NOMO-1 treated with dmso at 0.1 percent for 144 hours (cell line): ENCODE measurements around the gene HOXB3.

ENCODE experiments used
- DNase-seq: peaks from one replicate; lab custom pipeline; 2025; ENCODE audit not compliant: unreplicated experiment; lab: John Stamatoyannopoulos, UW

HOXB3 gene

DNA sequence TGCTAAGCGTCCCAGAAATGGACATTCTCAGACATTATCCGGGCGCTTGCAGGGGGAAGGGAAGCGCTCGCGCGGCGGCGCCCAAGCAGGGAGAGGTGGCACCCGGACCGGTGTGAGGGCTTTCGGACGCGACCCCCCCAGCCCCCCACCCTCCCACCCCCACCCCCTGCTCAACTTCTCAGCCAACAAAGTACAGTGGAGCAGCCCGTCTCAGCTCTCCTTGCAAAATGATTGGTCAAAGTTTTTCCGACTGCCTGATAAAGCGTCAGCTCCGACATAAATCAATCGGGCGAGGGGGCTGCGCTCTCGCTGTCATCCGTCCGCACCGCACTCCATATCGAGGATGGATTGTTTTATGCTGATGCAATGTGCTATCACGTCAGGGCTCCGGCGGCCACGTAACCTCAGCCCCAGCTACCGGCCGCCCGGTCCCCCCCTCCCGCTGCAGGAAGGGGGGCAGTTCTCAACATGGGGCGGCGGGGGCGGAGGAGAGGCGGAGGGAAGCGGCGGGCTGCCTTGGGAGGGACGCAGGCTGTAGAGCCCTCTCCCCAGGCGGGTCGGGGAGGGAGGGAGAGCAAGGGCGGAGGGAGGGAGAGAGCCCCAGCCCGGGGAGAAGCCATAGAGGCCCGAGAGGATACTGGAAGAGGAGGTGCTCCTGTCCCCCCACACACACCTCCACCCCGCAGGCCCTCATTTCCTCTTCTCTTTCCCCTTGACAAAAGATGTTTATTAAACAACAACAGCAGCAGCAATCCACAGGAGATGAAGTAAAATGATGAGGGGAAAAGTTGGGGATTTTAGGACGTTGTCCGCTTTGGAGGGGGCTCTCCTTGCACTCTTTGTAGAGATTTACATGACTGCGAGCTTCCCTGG lies 36.4 kb upstream of the HOXB3 start, which contains the start of gene HOXB9:
Gene HOXB9 (minus strand): TSS at position 114 of the 873 bp plus-strand sequence. CDS start 89 bp downstream, at position 25.
- DNase-seq: no peak

DNA sequence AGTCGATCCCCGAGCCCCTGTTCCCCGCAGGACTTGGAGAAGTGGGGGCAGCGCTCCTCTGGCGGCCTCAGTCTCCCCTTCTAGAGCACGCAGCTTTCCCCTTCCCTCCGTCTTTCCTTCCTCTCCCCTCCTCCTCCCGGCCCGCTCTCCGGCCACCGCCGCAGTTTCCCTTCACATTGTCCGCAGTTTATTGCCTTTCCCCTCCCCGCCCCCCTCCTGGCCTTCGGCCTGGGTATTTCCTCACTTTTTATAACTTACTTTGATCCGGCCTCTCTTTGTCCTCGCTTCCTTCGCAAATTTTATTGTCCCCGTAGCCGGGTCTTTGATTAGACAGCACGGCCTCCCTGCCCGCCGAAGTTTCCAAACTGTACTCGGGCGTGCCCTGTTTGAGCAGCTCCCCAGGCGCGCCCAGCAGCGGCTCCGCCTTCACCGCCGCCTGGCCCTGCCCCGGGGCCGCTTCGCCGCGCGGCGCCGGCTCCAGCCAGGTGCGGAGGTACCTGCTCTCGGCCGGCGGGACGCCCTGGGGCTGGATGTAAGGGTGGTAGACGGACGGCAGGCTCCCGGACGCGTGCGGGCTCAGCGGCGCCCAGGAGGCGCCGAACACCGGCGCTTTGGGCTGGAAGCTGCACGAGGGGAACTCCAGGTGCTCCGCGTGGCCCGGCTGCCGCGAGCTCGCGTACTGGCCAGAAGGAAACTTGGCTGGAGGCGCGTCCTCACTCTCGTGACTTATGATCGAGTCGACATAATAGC lies 35.6 kb upstream of the HOXB3 start:
- DNase-seq: no peak

DNA sequence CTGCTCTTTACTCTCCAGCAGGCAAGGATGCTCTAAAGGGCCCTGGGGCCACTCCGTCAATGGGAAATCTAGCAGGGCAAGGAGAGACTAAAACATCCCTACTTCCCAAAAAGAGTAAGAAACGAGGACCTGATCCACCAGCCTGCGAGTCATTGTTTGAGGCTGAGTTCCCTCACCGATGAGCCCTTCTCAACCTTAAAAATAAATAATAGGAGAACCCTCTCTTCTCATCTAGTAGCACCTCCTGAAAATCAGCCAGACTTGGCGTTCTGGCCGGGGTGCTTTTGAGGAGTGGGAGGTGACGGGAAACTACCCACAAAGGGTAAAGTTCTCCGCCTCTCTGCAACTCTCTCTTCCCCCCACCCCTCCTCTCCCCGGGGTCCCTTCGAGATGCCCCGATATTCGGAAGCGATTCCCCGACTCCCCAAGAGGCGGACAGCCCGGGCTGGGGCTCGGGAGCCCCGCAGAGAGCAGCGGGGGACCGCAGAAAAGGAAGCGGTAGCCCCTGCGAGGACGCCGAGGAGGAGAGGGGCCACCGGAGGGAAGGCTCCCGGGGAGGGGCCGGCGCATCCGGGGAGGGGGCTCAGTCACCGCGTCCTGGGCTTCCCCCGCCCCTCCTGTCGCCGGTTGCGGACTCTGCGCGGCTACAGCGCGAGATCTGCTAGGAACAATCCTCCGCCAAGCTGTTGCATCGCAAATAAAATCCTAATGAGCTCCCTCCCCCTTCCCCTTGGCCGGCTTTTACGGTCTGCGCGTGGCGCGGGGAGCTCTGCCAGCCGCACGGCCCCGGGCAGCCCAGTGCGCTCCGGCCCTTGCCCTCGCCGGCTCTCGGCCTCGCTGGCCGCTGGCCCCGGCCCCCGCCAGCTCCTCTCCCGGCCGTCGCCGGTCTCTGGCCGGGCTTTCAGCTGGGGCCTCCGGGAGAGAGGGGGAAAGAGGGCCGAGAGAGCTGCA lies 34.8 kb upstream of the HOXB3 start:
- no peak for DNase-seq

DNA sequence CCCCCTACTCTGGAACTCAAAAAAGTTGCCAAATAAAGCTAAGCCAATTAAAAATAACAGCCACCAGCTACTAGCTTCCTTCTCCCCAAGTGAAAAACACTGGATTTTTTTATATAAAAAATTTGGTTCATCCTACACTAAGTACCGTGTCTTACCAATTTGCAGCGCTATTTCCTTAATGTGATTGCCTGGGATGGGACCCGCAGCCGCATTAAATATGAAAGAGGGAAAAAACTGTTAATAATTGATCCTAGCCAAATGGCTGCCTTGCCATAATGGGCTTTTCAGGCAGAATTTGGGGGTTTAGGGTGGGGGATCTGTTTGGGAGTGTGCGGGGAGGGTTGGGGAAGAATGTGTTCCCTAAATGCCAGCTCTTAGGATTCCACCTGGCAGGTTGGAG lies 34.1 kb upstream of the HOXB3 start:
- DNase-seq: no peak

DNA sequence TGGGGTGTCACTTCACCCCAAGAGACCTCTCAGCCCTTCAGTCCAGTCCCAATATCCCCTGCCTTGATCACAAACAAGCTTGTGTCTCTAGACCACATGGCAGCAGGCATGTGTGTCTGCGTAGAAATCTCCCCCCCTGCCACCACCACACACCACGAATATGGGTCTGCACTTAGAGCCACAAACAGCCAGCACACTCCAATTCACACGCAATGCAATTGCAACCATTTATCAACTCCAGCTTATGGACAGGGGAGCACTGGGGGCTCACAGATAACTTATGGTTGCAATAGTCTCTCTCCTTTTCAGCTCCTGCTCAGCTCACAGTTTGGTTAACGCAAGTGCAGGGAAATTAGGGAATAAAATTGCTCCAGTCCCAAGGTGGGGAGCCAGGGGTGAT lies 33.5 kb upstream of the HOXB3 start:
- no peak for DNase-seq

DNA sequence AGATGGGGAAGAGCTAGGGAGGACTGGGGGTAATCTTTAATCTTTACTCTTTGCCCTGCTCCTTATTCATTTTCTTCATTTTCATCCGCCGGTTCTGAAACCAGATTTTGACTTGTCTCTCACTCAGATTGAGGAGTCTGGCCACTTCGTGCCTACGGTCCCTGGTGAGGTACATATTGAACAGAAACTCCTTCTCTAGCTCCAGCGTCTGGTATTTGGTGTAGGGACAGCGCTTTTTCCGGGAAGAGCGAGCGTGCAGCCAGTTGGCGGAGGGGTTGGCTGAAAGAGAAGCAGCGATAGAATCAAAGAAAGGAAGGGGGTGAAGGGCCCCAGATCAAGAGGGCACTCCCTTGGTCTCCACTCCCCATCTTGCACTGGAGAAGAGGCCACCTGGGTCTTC lies 32.8 kb upstream of the HOXB3 start:
- no peak for DNase-seq

DNA sequence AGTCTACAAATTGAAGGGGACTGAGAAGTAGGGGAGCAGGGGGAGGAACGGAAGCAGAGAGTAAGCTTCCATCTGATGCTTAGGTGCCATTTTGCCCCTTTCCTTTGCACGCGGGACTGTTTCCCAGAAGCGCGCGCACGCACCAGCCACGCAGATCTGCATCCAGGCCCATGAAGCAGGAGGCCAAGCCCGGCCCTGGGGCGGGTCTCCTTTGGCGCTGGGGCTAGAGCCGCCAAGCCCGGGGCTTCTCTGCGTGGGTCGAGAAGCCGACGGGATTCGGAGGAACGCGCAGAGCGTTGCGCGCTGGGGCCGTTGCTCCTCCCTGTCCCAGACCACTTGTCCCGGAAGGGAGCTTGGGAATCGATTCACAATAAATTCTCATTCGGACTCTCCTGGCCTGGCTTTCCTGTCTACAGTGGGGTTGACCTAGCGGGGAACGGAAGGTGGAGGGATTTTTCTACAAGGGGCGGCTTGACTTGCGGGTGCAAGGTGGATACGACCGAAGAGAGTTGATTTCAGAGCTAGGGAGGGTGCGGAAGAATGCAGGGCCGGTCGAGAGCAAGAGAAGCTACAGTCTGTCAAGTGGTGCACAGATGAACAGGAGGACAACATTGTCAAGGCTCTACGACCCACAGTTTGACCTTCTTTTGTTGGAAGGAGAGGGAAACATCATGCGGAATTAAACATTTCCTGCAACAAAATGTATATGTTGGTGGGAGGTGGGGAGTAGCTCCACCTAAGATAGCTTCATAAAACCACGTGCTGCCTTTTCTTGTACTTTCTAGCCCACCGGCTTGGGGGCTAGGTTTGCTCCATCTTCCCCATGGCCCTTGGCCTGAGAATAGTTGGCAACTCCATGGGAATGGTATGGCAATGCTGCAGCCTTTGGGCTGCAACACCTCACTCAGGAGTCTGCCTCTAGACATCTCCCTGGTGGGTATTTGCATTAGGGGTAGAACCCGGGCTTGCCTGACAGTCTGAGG lies 31.7 kb upstream of the HOXB3 start:
- no peak for DNase-seq

DNA sequence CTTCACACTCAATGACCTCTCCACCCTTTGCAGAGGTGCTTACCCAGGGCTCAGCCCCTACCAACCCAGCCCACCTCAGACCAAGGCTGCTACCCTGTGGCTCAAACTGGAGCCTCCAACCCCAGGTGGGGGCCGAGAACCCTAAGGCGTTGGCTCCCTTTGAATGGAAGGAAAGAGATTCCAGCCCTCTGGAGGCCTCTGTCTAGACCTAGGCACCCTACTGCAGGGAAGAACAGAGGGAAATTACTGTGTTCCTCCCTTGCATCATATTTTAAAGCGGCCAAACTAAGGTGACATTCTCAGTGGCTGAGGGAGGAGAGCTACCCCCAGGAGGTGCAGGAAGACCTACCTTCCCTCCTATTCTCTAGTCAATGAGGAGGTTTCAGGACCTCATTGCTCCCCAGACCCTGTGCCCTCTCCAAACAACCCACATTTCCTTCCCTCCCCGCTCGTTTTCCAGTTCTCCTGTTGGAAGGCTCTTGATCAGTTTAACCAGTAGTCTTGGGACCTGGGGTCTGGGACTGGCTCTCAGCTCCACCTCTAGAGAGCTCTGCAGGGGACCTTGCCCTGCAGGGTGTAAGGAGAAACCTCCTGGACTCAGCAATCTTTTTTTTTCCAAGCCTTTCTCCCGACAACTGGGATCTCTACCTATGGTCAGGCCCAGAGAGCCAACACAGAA lies 30.6 kb upstream of the HOXB3 start:
- no peak for DNase-seq

DNA sequence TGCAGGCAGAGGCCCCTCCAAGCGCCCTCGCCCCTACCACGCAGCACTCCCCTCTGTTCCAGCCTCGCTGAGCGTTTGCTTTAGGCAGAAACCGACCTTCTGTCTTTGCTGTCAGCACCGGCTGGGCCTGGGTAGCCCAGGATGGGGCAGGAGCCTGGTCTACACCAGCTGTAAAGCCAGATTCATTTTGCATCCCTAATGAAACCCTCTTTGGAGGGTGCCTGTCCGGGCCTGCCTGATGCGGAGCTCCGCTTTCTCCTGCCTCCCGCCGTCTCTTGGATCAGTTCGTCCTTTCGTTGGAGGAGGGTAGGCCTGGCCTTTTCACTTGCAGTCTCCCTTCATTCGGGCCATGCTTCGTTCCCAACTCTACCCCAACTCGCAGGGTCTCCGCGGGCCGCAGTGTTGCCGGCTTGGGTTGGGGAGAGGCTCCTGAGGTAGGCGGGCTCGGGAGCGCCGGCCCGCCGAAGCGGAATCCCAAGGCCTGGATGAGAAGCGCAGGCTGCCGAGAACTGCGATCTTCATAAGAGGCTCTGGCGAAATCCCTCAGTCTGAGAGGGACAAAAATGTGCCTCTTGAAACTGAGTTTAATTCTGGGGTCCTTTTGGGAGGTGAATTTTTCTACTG lies 29.9 kb upstream of the HOXB3 start:
- DNase-seq: no peak

DNA sequence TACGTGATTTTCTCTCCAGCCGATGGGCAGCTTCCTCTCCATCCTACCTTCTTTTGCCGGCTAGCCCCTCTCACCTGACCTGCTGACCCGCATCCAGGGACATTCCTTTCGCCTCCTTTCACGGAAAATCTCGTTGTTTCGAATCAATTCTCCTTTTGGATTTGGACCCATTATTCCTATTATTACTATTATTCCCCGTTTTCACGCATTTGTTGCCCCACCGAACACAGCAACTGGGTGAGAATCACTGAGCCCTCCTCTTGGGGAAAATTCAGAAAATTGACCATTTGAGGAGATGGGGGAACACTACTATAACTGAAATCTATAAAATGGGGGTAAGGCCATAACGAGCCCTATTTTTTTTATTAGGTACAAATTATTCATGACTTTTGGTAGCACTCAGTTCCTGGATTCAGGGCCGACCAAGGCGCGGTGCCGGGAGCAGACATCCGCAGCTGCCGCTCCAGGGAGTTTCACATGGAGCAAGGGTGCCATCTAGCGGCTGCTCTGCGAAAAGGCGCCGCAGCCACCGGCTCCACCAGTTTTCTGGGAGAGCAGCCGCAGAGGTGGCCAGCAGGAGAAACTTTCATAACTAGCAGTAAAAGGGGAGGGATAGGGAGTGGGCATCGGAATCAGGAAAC lies 28.3 kb upstream of the HOXB3 start:
- peak; percentile 67 for DNase-seq

DNA sequence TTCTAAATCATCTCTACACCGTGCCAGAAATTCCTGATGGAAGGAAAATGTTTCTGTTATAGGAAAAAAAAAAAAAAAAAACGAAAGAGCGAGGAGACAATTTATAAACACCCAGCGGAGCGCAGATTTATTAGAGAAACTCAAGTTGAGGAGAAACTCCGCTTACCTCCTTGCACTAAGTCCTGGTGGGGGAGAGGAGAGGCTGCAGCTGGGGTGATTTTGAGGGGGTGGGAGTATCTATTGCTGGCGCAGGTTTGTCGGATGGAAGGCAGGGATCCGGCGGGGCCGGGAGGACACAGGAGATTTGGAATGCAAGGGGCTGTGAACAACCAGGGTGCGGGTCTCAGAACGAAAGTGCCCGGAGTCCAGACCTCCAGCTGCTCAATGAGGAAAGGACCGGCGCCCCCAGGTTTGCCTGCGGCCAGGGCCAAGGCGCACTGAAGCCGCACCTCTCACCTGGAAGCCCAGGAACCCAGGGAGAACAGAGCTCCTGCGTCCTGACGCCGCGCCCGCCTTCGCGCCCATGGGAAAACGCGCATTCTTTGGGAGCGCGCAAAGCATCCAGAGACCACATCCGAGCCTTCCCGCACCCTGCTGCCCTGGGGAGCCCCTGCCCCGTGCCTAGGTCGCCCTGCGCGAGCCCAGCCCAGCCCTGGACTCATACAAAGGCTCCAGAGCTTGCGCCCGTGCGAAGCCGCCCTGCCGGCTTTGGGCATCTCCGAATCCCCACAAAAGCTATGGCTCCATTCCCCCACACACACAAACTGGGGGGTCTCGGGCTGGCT lies 27.6 kb upstream of the HOXB3 start:
- DNase-seq: no peak

DNA sequence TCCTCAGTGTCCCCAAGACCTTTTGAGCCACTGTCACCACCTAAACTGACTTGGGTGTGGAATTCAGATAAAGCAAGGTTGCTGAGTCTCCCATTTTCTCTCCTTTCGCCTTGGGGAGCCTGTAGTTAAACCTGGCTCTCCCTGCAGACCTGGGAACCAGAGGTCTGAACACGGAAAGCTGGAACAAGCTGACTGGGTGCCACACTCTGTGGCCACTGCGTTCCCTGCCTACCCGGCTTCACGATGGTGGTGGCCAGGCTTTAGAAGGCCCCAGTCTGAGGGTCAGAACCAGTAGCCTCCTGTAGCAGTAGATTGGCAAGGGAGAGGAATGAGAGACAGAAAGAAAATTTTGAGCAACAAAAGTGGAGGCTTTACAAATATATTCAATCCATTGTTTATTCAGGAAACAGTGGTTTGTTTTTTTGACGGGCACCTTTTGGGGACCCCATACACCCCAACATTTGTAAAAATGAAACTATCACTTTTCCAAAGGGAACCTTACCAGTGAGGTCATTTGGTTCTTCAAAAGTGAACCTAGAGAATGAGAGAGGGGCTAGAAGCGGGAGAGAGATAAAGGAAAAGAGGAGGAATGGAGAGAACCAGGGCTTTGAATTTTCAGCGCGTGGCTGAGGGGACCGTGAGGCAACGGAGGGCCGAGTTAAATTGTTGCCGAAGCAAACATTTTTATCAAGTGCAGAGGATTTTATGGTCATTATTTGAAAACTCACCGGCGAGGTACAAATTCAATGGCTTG lies 26.9 kb upstream of the HOXB3 start:
- no peak for DNase-seq

DNA sequence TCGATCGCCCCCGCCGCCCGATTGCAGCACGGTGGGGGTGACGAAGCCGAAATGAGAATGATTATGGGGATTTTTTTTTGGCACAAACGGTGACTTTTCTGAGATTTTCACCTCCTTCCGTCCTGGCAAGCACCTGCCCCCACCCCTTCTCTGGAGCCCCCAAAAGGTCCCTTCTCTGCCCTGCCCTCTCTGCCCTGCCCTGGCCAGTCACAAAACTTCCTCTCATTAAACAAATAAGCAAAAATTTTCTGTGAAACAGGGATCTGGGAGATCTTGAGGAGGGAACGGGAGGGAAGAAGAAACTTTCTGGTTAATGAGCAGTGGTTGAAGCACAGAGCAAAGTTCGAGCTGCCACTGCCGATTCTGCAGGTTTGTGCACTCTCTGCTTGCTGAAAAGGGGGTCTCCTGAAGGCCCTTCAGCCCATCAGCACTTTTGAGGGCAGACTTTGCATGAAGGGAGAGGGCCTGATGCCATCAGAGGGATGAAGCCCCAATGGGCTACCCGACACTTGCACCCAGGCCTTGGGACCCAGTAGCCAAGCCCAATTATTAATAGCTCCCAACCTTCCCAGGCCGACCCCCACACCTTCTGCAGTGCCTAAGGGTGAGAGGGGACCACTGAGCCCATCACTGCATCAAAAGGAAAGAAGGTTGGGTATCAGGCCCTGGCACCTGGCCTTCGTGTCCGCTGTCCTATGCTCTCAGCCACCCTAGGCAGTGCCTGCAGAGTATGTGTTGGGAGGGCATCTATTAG lies 26.1 kb upstream of the HOXB3 start:
- no peak for DNase-seq

DNA sequence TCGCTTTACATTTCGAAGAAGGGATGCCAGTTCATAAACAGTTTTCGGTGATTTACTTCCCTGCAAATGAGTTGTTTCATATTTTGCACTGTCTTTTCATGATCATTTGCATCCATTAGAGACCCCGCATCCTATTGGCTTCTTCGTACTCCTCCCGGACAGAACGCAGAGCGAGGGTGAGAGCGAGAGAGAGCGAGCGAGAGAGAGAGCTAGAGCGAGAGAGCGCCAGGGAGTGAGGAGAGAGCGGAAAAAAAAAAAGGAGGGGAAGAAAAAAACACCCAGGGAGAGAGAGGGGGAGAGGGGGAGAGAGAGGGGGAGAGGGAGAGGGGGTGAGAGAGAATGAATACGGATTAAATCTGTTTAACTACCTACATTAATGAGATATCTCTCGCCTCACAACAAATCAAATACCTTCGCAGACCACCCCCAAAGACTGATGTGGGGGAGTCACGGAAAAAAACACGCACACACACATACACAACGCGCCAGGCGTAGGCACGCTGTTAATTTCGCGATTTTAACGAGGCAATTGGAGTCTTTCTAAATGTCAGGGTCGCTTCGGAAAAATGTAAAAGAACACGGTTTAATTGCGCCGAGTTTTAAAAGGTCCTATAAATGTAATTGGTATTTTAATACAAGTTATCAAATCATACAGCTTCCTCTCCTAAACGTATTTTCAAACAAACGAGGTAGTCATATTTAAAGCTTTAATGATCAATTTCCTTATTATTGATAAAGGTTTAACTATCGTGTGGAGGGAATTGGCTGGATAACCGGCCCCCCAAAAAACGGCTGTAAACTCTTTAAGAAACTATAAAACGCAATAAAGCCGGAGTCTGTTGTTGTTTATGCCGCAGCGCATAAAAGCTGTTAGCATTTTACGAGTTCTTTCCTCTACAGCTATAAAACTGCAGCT lies 25.3 kb upstream of the HOXB3 start, which contains the start of gene HOXB8:
Gene HOXB8 (minus strand): TSS at position 246 of the 916 bp plus-strand sequence. CDS start 588 bp downstream, outside the sequence.
- no peak for DNase-seq
